ENCODE results near the gene SESN1. TPM values are rescaled to one million over a fixed set of nuclear protein-coding genes. Genes with fewer than 3 reads are reported as not detected.

SESN1 gene
- total RNA-seq = 10.6 and 22.7 TPM in 2 replicates

GRCh38 chr6:109094416-109095035, at the start of gene SESN1:
Gene SESN1, minus strand, starts transcription at chr6:109094846. Its CDS starts 773 bp downstream, at chr6:109094073.

GRCh38 chr6:109095036-109095834, 589 bp upstream of the SESN1 start, which contains the start of gene CEP57L1:
Gene CEP57L1, plus strand, starts transcription at chr6:109095507. Its CDS starts 49,715 bp downstream, at chr6:109145222.

Other genes with a start within 250 kb of the SESN1 start
- gene ARMC2, start 246.4 kb downstream of the SESN1 start, total RNA-seq = 0.94 and 1.1 TPM in 2 replicates
- 10.3 and 16.9 TPM in 2 replicates for gene CEP57L1, start 661 bp upstream of the SESN1 start, total RNA-seq

Measured in pericardium fibroblast (primary cell).